ENCODE results near the gene RASL10A.

Gene RASL10A

DNA sequence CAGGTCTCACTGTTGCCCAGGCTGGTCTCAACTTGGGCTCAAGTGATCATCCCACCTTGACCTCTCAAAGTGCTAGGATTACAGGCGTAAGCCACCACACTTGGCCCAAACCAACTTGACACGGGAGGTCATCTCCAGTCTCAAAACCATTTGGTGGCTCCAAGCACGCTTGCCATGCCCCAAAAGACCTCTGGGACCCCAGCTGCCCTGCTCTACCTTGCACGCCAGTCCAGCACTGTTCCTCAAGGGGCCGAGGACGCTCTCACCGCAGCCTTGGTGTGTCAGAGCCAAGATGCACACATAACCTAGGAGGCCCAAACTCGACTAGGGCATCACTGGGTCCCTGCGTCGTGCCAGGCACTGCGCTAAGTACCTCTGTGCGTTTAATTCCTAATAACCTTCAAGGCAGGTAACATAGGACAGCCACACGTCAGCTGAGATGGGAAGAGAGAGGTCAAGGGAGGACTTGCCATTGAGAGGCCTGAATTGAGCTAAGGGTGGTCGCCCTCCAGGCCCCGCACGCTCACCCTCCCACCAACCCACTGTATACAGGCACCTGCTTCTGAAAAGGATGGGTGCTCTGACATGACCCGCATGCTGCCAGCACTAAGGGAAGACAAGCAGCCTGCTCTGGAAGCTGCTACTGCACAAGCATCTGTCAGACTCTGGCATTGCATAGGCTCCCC is 13.6 kb downstream of the RASL10A start:
- DNase-seq, result no peak

DNA sequence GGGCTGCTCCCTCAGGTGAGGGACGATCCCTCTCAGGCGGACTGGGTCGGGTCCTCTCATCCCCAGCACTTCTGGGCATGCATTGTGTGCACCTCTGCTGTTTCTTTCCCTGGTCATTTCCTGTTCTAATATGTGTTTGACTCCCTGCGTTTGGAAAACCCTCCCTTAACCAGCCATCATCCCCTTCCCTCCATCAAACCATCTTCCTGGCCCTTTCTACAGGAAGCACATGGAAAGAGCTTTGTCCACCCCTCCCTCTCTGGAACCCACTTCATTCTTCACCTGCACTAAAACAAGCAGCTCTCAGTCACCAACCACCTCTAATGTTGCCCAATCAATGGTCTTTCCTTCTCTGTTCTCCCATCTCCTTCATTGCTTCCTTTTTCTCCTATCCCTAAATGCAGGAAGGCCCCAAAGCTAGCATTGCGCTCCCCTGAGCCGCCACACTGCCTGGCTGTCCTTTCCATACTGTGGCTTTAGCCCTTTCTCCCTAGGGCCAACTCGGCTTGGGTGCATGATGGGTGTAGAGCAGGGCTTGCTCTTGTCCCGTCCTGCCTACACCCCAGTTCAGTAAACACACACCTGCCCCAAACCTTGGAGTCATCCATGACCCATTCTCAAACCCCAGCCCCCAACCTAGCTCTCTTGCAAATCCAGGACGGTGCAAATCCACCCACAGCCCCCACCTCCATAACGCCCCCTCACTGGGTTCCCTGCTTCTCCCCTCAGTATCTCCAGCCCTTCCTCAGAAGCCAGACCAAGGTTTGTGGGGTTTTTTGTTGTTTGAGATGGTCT is 14.5 kb downstream of the RASL10A start:
- DNase-seq, result no peak

DNA sequence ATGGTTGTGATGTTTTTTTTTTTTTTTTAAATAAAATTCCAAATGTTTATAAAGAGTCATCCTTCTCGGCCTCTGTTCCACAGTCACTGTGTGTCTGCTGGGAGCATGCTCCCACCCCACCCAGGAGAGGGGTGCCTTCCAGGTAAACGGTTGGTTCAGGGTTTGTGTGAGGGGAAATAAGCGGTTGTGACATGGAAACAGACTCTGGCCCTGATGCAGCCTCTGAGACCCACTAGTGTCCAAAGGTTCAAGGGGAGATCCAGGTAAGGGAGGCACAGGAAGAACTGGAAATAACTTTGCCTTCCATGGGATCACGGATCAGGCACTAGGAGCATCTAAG is 15.1 kb downstream of the RASL10A start:
- no peak for DNase-seq

DNA sequence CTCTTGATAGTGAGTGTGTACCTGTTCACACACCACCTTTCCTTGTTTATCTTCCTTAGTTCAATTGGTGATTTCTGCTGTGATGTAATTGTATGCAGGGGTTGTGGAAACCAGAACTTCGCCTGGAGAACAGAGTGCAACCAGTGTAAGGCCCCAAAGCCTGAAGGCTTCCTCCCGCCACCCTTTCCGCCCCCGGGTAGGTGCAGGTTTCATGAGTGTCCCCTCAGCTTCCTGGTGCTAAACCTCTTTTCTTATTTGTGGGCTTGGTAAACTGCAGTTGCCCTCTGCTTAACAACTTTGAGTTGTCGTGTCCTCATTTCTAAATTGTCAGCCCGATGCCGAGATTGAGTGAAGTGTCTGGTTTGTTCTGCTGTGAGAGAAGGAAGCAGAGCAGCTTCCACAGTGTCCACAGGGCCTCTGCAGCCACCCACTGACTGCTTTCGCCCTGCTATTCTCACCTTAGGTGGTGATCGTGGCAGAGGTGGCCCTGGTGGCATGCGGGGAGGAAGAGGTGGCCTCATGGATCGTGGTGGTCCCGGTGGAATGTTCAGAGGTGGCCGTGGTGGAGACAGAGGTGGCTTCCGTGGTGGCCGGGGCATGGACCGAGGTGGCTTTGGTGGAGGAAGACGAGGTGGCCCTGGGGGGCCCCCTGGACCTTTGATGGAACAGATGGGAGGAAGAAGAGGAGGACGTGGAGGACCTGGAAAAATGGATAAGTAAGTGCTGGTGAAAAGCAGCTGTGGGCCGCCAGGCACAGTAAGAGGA is 16.2 kb downstream of the RASL10A start:
- no peak for DNase-seq

DNA sequence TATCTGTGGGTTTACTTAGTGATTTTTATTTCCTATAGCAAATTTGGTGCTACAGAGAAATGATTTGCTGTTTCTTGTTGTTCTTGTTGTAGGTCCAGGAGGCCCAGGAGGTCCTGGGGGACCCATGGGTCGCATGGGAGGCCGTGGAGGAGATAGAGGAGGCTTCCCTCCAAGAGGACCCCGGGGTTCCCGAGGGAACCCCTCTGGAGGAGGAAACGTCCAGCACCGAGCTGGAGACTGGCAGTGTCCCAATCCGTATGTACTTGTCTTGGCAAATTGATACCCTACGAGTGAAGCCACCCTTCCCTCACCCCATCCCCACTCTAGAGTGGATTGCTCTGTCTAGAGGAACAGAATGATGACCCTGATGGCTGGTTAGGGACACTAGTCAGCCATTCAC is 16.9 kb downstream of the RASL10A start:
- DNase-seq, result no peak

DNA sequence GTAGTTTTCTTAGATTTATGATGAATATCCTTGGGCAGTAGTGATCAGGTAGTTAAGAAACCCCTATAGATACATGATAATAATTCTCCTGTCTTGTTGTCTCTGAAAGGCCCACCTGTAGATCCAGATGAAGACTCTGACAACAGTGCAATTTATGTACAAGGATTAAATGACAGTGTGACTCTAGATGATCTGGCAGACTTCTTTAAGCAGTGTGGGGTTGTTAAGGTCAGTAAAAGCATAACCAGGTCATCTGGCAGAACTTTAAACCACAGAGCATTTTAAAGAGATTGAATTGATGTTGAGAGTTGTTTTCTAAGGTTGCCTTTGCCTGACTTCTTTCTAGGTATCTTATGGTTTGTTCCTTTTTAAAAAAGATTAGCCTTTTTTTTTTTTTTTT is 23.1 kb downstream of the RASL10A start:
- DNase-seq, result no peak

DNA sequence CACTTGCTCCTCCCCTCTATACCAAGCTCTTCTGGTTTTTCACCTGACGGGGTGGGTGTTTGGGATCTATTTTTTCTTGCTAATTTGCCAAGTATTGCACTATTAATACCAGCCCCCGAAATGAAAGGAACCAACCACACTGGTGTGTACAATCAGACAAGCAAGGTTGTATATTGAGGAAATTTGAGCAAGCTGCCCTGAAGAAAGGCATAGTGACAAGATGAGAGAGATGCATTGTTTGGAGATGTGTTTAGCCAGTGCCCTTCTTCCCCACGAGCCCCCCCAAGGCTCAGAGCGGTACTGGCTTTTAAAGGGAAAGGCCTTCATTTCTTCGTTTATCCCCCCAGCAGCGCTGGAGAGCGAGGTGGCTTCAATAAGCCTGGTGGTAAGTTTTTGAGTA is 24.3 kb downstream of the RASL10A start:
- DNase-seq, result no peak

DNA sequence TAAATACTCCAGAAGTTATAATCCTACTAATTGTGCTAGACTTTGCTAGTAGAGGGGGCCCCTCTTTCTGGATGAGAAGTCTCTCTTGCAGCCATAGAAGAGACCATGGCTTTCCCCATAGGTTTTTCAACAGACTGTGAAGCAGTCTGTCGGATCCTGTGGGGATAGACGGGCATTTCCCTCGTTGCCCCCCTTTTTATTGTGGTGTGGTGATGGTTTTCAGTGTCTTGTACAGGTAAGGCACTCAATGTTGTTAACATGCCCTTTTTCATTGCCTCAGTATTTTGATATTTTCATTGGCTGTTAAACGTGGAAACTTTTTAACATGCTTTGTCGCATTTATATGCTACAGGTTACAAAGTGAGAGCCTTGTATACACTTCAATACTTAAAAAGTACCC is 25.4 kb downstream of the RASL10A start:
- DNase-seq, result no peak

DNA sequence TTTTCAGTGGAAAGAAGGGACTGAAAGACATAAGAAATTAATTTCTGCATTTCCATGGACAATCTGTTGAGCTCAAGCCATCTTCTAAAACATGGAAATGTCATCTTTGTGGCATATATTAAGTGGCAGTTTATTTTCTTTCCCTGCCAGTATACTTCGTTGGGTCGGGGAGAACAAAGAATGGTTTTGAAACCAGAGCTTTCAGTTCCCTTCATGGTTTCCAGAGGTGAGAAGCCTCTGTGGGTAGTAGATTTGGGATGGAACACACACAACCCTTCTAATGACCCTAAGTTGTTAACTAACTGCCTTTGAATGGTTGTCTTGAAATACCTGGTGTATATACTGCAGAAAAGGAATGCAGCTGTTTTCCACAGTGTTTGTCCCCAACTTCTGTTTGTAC is 26.7 kb downstream of the RASL10A start:
- no peak for DNase-seq

DNA sequence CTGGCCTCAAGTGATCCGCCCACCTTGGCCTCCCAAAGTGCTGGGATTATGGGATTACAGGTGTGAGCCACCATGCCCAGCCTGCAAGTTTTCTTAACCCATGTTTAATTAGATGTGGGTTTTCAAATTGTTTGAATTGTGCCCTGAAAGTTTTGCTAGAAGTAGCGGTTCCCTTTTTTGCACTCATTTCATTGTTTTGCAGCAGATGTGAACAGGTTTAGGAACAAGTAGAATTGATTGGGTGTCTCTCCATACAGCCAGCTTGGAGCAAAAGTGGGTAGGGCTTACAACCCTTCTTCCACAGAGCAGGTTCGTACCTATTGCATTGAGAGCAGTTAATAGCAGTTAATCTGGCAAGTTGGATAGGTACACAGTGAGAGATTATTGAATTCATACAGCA is 31.3 kb downstream of the RASL10A start:
- no peak for DNase-seq

DNA sequence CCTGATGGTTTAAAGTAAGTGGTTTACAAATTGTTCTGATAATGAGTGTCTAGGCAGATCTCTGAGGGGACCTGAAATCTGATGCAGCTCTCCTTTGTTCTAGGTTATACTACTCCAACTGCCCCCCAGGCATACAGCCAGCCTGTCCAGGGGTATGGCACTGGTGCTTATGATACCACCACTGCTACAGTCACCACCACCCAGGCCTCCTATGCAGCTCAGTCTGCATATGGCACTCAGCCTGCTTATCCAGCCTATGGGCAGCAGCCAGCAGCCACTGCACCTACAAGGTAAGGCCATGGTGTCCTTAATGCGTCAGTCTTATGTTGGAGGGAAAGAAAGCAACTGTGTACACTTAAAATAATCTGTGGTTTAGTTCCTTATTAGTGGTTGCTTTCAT is 37.6 kb downstream of the RASL10A start:
- no peak for DNase-seq

DNA sequence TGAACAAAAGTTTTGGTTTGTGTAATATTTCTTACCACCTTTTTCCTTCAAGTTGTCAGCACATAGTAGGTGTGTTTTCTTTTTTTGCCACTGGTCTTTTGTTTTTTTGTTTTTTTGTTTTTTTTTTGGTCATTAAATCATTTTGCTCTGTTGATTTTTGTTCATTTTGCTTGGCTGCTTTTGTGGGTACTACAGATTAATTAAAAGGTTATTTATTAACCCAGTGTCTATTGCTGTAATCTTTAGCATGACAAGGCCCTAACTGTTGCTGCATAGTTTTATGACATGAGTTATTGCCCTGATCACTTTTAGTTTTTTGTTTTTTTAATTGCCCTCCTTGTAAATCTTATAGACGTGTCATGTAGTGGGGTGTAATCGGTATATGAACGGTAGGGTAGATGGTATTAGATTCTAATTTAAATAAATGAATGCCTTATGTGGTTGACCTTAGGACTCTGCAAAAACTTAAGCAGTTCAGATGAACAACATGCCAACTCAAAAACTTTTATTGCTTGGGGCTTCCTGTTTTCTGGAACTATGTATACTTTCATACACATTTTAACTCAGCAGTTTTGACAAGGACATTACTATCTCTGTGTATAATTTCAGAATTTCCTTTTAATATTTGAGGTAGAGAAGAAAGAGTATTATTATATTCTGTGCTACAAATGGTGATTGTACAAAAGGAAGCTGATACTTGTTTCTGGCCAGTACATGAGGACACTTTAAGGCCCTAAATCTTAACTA is 39.5 kb downstream of the RASL10A start:
- DNase-seq, result no peak

DNA sequence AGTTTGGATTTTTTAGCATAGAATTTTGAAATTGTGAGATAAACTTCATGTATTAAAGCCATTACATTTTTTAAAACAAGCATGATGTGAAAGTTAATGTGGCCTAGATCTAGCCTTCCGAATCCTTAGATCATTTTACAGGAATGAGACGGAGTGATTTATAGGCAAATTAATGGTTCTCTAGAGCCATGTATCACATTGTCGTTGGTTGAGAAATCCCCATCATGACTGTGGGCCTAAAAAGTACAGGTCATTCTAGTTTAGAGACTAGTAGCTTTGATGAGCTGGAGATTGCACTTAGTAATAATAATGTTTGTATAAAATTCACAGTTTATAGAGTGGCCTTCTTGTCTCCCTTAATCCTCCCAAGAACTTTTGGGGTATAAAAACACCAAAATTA is 40.3 kb downstream of the RASL10A start:
- no peak for DNase-seq

DNA sequence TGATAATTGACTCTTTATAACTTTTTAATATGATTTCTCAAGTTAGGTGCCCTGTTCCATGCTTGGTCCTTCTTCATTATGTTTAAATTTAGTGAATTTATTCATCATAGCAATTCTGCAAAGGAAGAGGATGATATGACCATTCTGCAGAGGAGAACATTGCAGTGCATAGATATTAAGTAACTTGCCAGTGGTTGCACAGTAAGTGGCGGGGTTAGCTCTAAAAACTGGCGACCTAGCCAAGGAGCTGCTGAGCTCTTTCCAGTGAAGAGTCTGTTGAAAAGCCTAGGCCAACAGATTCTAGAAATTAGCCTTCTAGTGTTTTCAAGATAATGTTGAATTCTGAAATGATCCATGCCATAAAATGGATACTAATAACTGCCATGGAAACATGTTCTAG is 42.9 kb downstream of the RASL10A start:
- DNase-seq, result no peak

DNA sequence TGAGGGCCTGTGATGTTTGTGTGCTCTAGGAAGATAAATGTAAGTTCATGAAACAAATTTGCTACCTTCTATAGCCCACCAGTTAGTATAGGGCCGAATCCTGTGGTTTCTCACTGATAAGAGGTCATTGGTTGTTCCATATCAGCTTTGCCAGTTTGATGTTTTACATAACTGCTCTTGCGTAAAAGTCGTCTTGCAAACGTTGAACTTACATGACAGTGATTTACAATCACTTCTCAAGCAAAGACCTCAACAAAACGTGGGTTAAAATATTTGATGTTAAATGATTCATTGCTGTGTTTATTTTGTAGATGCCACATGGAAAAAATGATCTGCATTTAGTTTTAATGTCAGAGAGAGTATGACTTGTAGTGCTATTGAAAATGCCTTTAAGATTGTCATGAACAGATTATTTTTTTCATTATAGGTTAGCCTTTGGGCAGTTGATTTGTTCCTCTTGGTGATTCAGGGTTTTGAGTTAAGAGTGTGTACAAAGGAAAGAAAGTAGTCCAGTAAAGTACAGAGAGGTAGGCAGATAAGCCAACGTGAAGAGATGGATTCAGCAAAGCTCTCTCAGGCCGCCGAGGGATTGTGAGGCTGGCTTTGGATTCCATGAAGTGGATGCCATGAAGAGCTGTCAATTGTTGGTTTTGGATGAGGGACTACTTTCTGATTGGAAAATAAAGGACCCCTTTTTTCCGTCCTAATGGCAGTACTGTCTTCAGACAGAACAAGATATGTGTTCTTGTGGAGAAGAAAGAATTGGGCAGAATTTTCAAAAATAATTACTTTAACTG is 44.8 kb downstream of the RASL10A start:
- DNase-seq, result no peak

DNA sequence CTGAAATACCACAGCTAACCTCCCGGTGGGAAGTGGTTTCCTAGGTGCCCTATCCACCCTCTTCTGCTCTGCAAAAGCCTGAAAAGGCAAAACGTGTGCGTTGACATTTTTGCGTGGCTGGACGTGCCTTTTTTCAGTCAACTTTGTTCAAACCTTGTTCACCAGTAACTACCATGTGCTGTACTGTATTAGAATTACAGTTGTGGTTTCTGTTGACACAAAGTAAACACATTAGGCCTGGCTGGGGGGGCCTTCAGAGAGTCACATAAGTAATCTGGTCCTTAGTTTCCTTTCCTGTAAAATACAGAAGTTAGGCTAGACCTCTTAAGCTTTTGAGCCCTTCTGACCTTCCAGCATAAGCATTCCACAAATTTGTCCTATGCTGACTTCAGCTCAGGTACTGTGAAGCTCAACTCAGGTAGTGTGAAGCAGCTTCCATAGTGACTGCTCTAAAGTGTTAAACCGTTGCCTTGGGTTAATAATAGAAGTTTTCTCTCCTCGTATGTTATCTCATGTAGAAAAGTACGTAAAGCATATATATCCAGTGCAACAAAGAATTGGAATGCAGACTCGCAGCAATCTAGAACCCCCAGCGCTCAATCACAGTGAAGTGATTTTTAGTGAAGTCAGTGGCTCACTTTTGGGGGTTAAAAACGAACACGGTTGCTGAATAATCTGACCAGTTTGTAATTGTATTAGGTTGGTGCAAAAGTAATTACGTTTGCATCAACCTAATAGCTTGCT is 45.6 kb downstream of the RASL10A start:
- DNase-seq, result no peak

DNA sequence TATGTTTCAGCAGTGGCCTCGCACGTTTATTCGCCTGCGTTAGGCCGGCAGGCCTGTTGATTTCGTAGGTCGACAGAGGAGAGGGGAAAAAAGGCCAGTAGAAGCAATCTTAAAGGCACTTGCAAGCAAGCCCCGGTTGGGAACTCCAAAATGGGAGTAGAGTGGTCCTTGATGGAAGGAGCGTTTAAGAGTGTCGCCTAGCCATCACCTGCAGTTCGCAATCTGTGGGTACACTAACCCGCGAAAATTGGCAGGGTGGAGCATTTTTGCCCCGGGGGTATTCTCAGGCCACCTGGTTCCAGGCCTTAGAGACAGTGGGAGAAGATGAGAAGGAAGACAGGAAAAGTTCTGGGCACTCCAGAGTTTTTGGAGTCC is 46.3 kb downstream of the RASL10A start:
- no peak for DNase-seq

DNA sequence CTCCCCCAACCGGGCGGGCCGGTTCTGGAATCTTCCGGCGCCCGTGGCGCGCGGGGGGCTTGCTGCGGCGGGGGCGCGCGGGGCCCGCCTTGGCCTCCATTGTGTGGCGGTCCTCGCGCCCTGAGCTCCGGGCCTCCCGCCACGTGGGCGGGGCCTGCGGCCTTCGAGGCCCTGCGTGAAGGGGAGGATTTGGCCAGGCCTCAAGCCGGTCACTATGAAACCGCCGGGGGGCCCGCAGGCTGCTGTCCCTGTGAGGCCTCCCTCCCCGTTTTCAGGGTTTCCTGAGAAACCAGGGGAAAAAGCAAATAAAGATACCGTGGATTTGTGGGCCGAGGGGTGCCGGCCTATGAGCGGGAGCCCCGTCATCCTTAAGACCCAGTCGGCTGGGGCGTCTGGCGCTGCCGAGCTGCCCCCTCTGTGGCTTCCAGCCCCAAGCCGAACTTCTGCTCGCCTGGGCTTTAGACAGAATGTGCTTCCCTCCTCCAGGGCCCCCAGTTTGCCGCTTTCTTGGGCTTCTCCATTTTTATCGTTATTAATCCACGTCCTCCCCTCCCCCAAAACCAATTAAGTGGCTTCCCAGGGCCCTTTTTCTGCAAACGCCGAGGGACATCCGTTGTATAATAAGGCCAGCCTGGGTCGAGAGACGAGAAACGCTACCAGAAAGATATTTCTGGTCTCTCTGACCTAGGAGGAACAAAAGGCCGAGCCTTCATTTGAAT is 46.8 kb downstream of the RASL10A start:
- no peak for DNase-seq

DNA sequence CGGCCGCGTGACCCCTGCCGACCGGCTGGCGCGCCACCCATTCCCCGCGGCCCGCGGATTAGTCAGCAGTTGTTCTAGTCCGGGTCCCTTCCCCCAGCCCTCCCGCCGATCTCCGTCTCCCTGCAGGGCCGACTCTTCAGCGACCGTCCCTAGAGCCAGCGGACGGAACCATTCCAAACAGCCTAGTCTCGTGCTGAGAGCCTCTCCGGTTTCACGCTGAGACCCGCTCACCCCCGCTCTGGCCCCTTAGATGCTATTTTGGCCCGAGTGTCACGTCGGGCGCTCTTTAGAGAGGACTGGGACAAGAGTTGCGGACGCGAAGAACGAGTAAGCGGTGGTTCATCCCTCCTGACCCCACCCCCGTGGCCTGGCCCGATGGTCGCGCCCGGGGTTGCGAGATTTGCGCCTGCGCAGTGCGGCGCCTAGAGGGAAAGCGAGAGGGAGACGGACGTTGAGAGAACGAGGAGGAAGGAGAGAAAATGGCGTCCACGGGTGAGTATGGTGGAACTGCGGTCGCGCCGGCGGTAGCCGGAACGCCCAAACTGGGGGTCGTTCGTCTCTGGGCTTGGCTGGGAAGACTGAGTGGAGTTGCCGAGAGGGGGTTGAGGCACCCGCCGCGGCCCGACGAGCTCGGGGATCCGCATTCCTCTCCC is 47.5 kb downstream of the RASL10A start, which contains the start of the genes EWSR1 and RHBDD3:
EWSR1 (plus strand) TSS at position 411 of the 653 bp plus-strand sequence; CDS start at position 480, 69 bp downstream.
RHBDD3 (minus strand) TSS at position 124 of the 653 bp plus-strand sequence. CDS start 2,355 bp downstream, outside the sequence.
- peak; percentile 91 for DNase-seq

DNA sequence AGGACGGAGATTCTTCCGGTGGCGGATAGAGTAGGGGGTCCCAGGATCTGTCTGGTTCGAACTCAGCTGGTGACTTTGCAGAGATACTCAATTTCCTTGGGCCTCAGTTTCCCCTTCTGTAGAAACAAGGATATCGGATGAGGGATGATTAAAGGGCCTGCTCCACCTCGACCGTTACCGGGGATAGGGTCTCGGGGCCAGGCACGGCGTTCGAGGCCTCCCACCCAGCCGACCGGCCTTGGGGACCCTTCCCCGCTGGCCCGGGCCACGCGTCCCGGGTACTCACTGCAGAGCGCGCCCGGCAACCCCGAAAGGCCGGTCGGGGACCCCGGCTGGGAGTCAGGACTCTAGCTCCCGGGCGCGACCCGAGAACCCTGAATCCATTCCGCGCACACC is 48.0 kb downstream of the RASL10A start:
- no peak for DNase-seq

Measured in GDM1 (cell line).